HL-60 (cell line): Measurements from ENCODE around the gene TEAD2.

Experiments used
- DNase-seq, 2 experiments: peaks; one replicate each; pipeline ENCODE4 v3.0.0-alpha.2; 2010 to 2020; ENCODE audit warnings: low read depth in 1 of 2, low spot score in 1 of 2
- H3K27ac ChIP-seq: fragments of 250-450 bp; sonication (Bioruptor Pico); replicated peaks from 2 replicates; pipeline ENCODE4 v1.5.1; 2020; ENCODE audit warnings: mild to moderate bottlenecking, moderate library complexity
- H3K27me3 ChIP-seq: fragments of 250-450 bp; sonication (Bioruptor Pico); 2 replicates; pipeline ENCODE4 v1.5.1; 2021; ENCODE audit warnings: mild to moderate bottlenecking, moderate library complexity; ENCODE audit not compliant: insufficient read depth, poor library complexity, severe bottlenecking
- H3K4me3 ChIP-seq: replicated peaks from 2 replicates; pipeline ENCODE4 v1.5.1; 2011; ENCODE audit warnings: mild to moderate bottlenecking, control low read depth, low read length; ENCODE audit not compliant: insufficient read depth
- GABPA ChIP-seq: IDR thresholded peaks from 2 replicates; pipeline ENCODE4 v1.6.1; 2012; ENCODE audit warnings: low read depth
- POLR2AphosphoS5 ChIP-seq: IDR thresholded peaks from 2 replicates; pipeline ENCODE4 v1.6.1; 2012; ENCODE audit warnings: low read depth
- REST ChIP-seq: IDR thresholded peaks from 2 replicates; pipeline ENCODE4 v1.6.1; 2012; ENCODE audit warnings: low read depth; ENCODE audit not compliant: insufficient replicate concordance
- SPI1 ChIP-seq: IDR thresholded peaks from 2 replicates; pipeline ENCODE4 v1.6.1; 2012; ENCODE audit warnings: low read depth, mild to moderate bottlenecking, borderline replicate concordance
- TF ChIP-seq, protein P1 (sequence below): IDR thresholded peaks from one replicate; pipeline ENCODE4 v1.5.1; 2011; ENCODE audit warnings: low read length, control low read depth, inconsistent platforms; ENCODE audit not compliant: insufficient read depth

TEAD2 gene

DNA sequence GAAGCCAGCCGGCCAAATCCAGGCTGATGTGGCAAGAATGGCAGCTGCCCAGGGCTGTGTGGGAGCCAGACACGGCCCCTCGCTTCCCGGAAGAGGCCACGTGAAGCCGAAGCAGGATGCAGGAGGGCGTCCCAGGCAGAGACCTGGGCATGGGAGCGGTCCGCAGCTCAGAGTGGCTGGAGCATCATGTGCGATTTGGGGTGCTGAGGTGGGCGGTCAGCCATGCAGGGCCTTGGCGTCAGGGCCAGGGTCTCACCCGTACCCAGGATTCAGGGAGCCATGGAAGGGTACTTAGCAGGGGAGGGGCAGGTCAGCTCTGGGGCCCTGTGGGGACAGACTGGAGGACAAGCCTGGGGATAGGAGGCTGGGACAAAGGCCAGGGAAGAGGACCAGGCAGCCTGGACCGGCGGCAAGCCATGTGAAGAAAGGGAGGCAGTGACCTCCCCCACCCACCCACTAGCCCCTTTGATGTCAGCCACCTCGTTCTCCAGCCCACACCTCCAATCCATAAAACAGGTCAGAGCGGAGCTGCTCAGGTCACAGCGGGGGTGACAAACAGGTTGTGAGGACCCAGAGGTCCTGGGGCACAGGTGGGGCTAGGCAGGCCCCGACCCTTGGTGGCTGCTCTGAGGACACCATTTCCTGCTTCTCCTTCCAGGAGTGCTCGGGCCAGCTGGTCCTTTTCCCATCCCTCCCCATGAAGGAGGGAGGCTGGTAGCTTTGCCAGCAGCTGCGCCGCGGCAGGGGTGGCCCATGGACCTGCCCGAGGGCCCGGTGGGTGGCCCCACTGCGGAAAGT is 28.1 kb upstream of the TEAD2 start:
- Histone ChIP-seq H3K27ac (no peak overlapping the region), H3K27me3 (peaks cover 3% of the 10 kb centered on the region), H3K4me3 (no peak overlapping the region)
- no peak for DNase-seq
- no peak for TF ChIP-seq POLR2AphosphoS5
- TF ChIP-seq, protein P1, sequence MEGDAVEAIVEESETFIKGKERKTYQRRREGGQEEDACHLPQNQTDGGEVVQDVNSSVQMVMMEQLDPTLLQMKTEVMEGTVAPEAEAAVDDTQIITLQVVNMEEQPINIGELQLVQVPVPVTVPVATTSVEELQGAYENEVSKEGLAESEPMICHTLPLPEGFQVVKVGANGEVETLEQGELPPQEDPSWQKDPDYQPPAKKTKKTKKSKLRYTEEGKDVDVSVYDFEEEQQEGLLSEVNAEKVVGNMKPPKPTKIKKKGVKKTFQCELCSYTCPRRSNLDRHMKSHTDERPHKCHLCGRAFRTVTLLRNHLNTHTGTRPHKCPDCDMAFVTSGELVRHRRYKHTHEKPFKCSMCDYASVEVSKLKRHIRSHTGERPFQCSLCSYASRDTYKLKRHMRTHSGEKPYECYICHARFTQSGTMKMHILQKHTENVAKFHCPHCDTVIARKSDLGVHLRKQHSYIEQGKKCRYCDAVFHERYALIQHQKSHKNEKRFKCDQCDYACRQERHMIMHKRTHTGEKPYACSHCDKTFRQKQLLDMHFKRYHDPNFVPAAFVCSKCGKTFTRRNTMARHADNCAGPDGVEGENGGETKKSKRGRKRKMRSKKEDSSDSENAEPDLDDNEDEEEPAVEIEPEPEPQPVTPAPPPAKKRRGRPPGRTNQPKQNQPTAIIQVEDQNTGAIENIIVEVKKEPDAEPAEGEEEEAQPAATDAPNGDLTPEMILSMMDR: no peak
- TF ChIP-seq SPI1: no peak
- TF ChIP-seq GABPA: no peak
- TF ChIP-seq REST: no peak

- Histone ChIP-seq H3K27me3 (peaks cover 3% of the 10 kb centered on the region), H3K27ac (no peak overlapping the region), H3K4me3 (no peak overlapping the region)
- DNase-seq: no peak
- TF ChIP-seq POLR2AphosphoS5 (no peak), SPI1 (no peak), GABPA (no peak)
Observed at GRCh38 chr19:49389406-49389805, 27.2 kb upstream of the TEAD2 start.

- Histone ChIP-seq H3K27me3 (peaks cover 3% of the 10 kb centered on the region), H3K27ac (no peak within 1 kb of the TSS), H3K4me3 (no peak within 1 kb of the TSS)
- DNase-seq: no peak
- TF ChIP-seq REST (no peak), POLR2AphosphoS5 (no peak), GABPA (no peak), SPI1 (no peak)
- TF ChIP-seq, protein P1: no peak
Observed at GRCh38 chr19:49387936-49388372, 25.7 kb upstream of the TEAD2 start, which contains the start of gene KASH5. TSS of gene KASH5 (plus strand) at chr19:49388249. CDS start at chr19:49390884, 2,635 bp downstream.

- no peak for DNase-seq
- H3K27ac ChIP-seq: no peak overlapping the region
Observed at GRCh38 chr19:49383599-49383998, 21.4 kb upstream of the TEAD2 start.

More at GRCh38 chr19:49383599-49383998, 21.4 kb upstream of the TEAD2 start:
- Histone ChIP-seq H3K27me3 (no peaks in the 10 kb centered on the region), H3K4me3 (no peak overlapping the region)
- TF ChIP-seq GABPA (no peak), REST (no peak), SPI1 (no peak), POLR2AphosphoS5 (no peak)
- TF ChIP-seq, protein P1: no peak
